GM13976 (cell line): Measurements from ENCODE around the gene NEO1.

Experiments
- DNase-seq: peaks from one replicate; pipeline ENCODE4 v3.0.0; 2012; ENCODE audit warnings: low spot score
- CTCF ChIP-seq: IDR thresholded peaks from 2 replicates; pipeline ENCODE4 v1.5.1; 2012; ENCODE audit warnings: borderline replicate concordance, mild to moderate bottlenecking; ENCODE audit not compliant: insufficient read depth; ENCODE audit errors: extremely low read depth, missing control alignments, control extremely low read depth
- in situ Hi-C: fragments of 300-500 bp; cut with MboI; formaldehyde crosslinking; loops from one replicate; pipeline ENCODE4 v1.12.0; 2022; ENCODE audit warnings: low sequenced_read_pairs, mixed read lengths, inconsistent platforms; ENCODE audit not compliant: unreplicated experiment

The NEO1 gene

GRCh38 chr15:73028031-73028430, 24.2 kb upstream of the NEO1 start:
- TF ChIP-seq CTCF: no peak
- DNase-seq: no peak
- in situ Hi-C loops: no loop called here

GRCh38 chr15:73028831-73029451, 23.3 kb upstream of the NEO1 start:
- in situ Hi-C loops: no loop called here
- TF ChIP-seq CTCF: no peak
- DNase-seq: no peak

GRCh38 chr15:73030122-73030679, 22.1 kb upstream of the NEO1 start:
- DNase-seq: no peak
- no peak for TF ChIP-seq CTCF
- in situ Hi-C loops: no loop called here

GRCh38 chr15:73031648-73032047, 20.6 kb upstream of the NEO1 start:
- DNase-seq: no peak
- in situ Hi-C loops: no loop called here
- TF ChIP-seq CTCF: no peak

GRCh38 chr15:73033611-73034010, 18.7 kb upstream of the NEO1 start:
- DNase-seq: no peak
- in situ Hi-C loops: no loop called here
- no peak for TF ChIP-seq CTCF

GRCh38 chr15:73034221-73034620, 18.0 kb upstream of the NEO1 start:
- in situ Hi-C loops: no loop called here
- no peak for TF ChIP-seq CTCF
- no peak for DNase-seq

- no peak for TF ChIP-seq CTCF
- in situ Hi-C loops: no loop called here
- no peak for DNase-seq
These were observed 17.0 kb upstream of the NEO1 start for GRCh38 chr15:73035221-73035620.
